Measurements from ENCODE around the gene MSI1.

DNA sequence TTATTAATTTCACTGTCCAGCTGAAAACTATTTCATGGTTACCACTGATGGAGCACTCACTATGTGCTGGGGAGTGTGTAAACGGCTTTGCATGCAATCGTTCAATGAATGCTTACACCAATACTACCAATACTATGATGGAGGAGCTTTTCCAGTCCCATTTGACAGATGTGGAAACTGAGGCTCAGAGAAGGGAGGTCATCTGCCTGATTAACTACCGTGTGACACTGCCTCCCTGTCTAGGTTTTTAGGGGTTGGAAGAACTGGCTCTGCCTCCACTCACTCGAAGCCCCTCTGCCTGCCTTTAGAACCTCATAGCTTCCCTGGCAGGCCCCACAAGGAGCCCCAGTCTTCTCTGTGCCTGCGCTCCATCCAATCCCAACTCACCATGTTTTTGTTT, 11.9 kb downstream of the MSI1 start:
- TF ChIP-seq CTCF (conservative IDR thresholded peaks at IDR 0.05; ENCODE audit: low read depth in 2 of 2) (no peak), EZH2phosphoT487 (IDR thresholded peaks at IDR 0.05; ENCODE audit: unreplicated experiment) (no peak), EZH2 (IDR thresholded peaks at IDR 0.05; ENCODE audit: low read depth, unreplicated experiment) (no peak), ETS1 (IDR thresholded peaks at IDR 0.05) (no peak), NANOG (IDR thresholded peaks at IDR 0.05; ENCODE audit: borderline replicate concordance) (no peak)
- TF ChIP-seq, protein P1, sequence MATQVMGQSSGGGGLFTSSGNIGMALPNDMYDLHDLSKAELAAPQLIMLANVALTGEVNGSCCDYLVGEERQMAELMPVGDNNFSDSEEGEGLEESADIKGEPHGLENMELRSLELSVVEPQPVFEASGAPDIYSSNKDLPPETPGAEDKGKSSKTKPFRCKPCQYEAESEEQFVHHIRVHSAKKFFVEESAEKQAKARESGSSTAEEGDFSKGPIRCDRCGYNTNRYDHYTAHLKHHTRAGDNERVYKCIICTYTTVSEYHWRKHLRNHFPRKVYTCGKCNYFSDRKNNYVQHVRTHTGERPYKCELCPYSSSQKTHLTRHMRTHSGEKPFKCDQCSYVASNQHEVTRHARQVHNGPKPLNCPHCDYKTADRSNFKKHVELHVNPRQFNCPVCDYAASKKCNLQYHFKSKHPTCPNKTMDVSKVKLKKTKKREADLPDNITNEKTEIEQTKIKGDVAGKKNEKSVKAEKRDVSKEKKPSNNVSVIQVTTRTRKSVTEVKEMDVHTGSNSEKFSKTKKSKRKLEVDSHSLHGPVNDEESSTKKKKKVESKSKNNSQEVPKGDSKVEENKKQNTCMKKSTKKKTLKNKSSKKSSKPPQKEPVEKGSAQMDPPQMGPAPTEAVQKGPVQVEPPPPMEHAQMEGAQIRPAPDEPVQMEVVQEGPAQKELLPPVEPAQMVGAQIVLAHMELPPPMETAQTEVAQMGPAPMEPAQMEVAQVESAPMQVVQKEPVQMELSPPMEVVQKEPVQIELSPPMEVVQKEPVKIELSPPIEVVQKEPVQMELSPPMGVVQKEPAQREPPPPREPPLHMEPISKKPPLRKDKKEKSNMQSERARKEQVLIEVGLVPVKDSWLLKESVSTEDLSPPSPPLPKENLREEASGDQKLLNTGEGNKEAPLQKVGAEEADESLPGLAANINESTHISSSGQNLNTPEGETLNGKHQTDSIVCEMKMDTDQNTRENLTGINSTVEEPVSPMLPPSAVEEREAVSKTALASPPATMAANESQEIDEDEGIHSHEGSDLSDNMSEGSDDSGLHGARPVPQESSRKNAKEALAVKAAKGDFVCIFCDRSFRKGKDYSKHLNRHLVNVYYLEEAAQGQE (IDR thresholded peaks at IDR 0.05; ENCODE audit: unreplicated experiment) = no peak
